Cerebellar nuclear complex (tissue), 1 donor: ENCODE measurements around the gene STARD7.
"Not testable (repeated sequence)": the region's sequence is repeated elsewhere in the genome, so short reads cannot be mapped to it uniquely, and the experiment has no call there.

Source experiments
- DNase-seq, 2 experiments: peaks; one replicate each; lab custom pipeline; 2025; lab: John Stamatoyannopoulos, UW

Gene STARD7

GRCh38 chr2:96163768-96164429 lies 44.7 kb downstream of the STARD7 start:
- no peak for DNase-seq

- no peak for DNase-seq
Observed at GRCh38 chr2:96163415-96163767, 45.2 kb downstream of the STARD7 start.

GRCh38 chr2:96161898-96162297 lies 46.7 kb downstream of the STARD7 start:
- DNase-seq, result no peak

GRCh38 chr2:96160366-96160765 lies 48.3 kb downstream of the STARD7 start:
- not testable (repeated sequence) for DNase-seq

GRCh38 chr2:96159084-96159830 lies 49.4 kb downstream of the STARD7 start:
- DNase-seq, result no peak

GRCh38 chr2:96158554-96158940 lies 50.1 kb downstream of the STARD7 start:
- DNase-seq, result no peak

GRCh38 chr2:96157649-96158553 lies 50.7 kb downstream of the STARD7 start:
- no peak for DNase-seq

GRCh38 chr2:96156926-96157648 lies 51.5 kb downstream of the STARD7 start:
- DNase-seq, result no peak

- no peak for DNase-seq
Observed at GRCh38 chr2:96156011-96156820, 52.4 kb downstream of the STARD7 start.

GRCh38 chr2:96154506-96155380 lies 53.9 kb downstream of the STARD7 start:
- no peak for DNase-seq

GRCh38 chr2:96153991-96154431 lies 54.6 kb downstream of the STARD7 start:
- no peak for DNase-seq

GRCh38 chr2:96153291-96153713 lies 55.3 kb downstream of the STARD7 start:
- DNase-seq, result no peak

- no peak for DNase-seq
Observed at GRCh38 chr2:96152304-96153161, 56.1 kb downstream of the STARD7 start.

- no peak for DNase-seq
Observed at GRCh38 chr2:96151595-96152303, 56.9 kb downstream of the STARD7 start.

GRCh38 chr2:96150791-96151594 lies 57.6 kb downstream of the STARD7 start:
- DNase-seq, result no peak

- DNase-seq, result no peak
Observed at GRCh38 chr2:96150007-96150640, 58.5 kb downstream of the STARD7 start.
